ENCODE data around the gene ZNF318.

DNA sequence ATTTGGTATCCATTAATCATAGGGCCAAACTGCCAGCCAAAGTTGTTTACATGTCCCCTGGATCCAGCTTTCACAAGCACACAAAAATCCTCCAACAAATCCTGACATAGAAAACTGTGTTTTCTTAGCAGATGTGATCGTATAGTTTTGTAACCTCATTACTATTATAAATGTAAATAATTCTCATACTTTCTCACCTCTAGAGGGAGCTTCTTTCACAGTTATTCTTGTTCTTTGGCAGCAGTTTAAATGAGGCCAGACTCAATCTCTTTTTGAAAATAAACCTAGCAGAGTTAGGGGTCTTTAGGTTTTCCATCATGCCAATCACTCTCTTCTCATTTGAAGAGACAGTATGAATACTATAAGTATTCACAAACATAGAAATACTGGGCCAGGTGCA lies 17.0 kb upstream of the ZNF318 start:
- TF ChIP-seq POLR2A (IDR thresholded peaks at IDR 0.05; ENCODE audit: low read depth, low read length) (no peak), TAF1 (IDR thresholded peaks at IDR 0.05; ENCODE audit: borderline replicate concordance, low read depth, low read length) (no peak), POLR2AphosphoS5 (IDR thresholded peaks at IDR 0.05; ENCODE audit: low read depth, low read length) (no peak)

All from GM12892 (cell line).